ENCODE results near the gene DEFB126. TPM values are rescaled to one million over a fixed set of nuclear protein-coding genes. Genes with fewer than 3 reads are reported as not detected.

DEFB126 gene
- total RNA-seq, 2 experiments from 2014 or later, result not detected

GRCh38 chr20:164618-165017 lies 22.2 kb downstream of the DEFB126 start:
- intact Hi-C loops (cut with micrococcal nuclease), result no loop called here
- H3K4me3 Mint-ChIP-seq, result no peak overlapping the region
- no peaks in the 10 kb centered on the region for H3K36me3 Mint-ChIP-seq
- ChIA-PET POLR2A (no interaction called here), CTCF (no interaction called here)
- no peaks in the 10 kb centered on the region for H3K4me1 Mint-ChIP-seq (ENCODE audit: low read depth)
- H3K27me3 Mint-ChIP-seq, result peaks cover 12% of the 10 kb centered on the region
- no peaks in the 10 kb centered on the region for H3K9me3 Mint-ChIP-seq
- DNase-seq, result no peak
- H3K27ac Mint-ChIP-seq, result no peak overlapping the region

DNA sequence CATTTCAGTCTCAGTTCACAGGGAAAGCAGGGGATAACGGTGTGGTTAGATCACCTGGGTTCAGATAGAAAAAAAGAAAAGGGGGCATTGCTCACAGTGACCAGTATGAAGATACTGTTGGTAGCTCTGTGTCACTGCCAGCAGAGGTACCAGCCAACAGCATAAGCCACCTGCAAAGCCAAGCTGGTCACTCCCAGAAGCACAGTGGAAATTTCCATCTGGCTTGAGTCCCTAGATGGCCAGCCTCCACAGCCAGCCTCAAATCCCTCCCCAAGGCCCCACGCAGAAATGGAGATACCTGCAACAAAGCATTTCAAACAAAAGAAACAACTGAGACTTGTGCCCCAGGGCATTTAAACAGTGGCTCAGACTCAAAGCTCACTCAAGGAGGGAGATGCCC lies 26.5 kb downstream of the DEFB126 start:
- no peak for DNase-seq
- Mint-ChIP-seq H3K27ac (no peak overlapping the region), H3K4me3 (no peak overlapping the region), H3K27me3 (no peaks in the 10 kb centered on the region), H3K36me3 (no peaks in the 10 kb centered on the region), H3K4me1 (ENCODE audit: low read depth) (no peaks in the 10 kb centered on the region), H3K9me3 (no peaks in the 10 kb centered on the region)
- ChIA-PET POLR2A (no interaction called here), CTCF (no interaction called here)
- intact Hi-C loops (cut with micrococcal nuclease), result no loop called here

DNA sequence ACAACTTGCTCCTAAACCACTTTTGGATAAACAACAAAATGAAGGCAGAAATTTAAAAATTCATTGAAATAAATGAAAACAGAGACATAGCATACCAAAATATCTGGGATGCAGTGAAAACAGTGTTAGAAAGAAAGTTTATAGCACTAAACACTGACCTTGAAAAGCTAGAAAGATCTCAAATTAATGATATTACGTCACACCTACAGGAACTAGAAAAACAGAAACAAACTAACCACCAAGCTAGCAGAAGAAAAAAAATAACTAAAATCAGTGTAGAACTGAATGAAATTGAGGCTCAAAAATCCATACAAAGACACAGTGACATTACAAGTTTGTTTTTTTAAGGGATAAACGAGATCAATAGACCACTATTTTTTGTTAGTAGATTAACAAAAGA lies 41.9 kb downstream of the DEFB126 start:
- Mint-ChIP-seq H3K9me3 (peaks cover 14% of the 10 kb centered on the region), H3K27me3 (peaks cover 48% of the 10 kb centered on the region), H3K36me3 (no peaks in the 10 kb centered on the region), H3K4me3 (no peak overlapping the region), H3K27ac (no peak overlapping the region), H3K4me1 (ENCODE audit: low read depth) (no peaks in the 10 kb centered on the region)
- DNase-seq, result no peak
- ChIA-PET CTCF (no interaction called here), POLR2A (no interaction called here)
- intact Hi-C loops (cut with micrococcal nuclease), result no loop called here

DNA sequence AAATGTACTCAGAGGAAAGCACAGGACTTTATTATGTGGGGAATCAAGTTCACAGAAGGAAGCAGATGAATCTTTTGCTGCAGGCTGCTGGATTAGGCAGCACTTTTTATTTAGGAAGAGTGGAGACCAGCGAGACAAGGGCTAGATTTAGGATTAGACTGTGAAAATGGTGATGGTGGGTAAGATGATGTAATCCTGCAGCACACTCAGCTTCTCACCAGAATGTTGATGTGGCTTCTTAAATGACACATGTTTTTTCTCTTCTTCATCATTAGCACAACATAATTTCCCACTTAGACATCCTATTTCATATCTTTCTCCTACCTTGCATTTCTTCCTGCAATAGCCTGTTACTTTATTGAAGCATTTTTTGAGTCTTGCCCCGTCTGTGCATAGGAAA lies 45.3 kb downstream of the DEFB126 start:
- H3K4me1 Mint-ChIP-seq (ENCODE audit: low read depth), result no peaks in the 10 kb centered on the region

DNA sequence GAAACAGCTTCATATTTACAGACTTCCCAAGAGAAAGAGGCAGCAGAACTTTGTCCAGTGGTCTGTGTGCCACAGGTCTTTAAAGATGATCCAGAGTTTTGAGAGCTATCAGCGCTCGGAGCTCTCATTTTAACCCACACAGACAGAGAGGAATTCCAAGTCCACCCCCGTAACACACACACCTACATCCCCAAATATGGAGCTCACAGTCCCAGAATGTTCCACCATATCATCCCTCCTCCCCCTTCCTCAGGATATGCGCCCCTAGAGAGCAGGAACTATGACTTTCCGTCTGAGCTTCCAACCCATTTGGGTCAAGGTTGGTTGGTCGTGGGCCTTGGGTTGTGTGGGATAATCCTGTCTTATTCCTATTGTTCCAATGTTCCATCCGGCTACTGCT lies 47.2 kb downstream of the DEFB126 start, which contains the start of gene DEFB128:
Gene DEFB128 (minus strand): TSS at position 101 of the 400 bp plus-strand sequence. CDS start 88 bp downstream, at position 13.
- Mint-ChIP-seq H3K27me3 (peaks cover 27% of the 10 kb centered on the region), H3K9me3 (peaks cover 16% of the 10 kb centered on the region), H3K4me3 (no peak within 1 kb of the TSS), H3K27ac (no peak within 1 kb of the TSS), H3K36me3 (peaks cover 2% of the 10 kb centered on the region), H3K4me1 (ENCODE audit: low read depth) (no peaks in the 10 kb centered on the region)
- CTCF ChIA-PET, result no interaction called here
- no peak for DNase-seq
- intact Hi-C loops (cut with micrococcal nuclease), result no loop called here
- POLR2A ChIA-PET, result no interaction called here

More for the DNA sequence above, 45.3 kb downstream of the DEFB126 start:
- peaks cover 25% of the 10 kb centered on the region for H3K9me3 Mint-ChIP-seq
- intact Hi-C loops (cut with micrococcal nuclease), result no loop called here
- DNase-seq, result no peak
- ChIA-PET POLR2A (no interaction called here), CTCF (no interaction called here)
- peaks cover 42% of the 10 kb centered on the region for H3K27me3 Mint-ChIP-seq
- no peak overlapping the region for H3K4me3 Mint-ChIP-seq
- H3K27ac Mint-ChIP-seq, result no peak overlapping the region
- peaks cover 2% of the 10 kb centered on the region for H3K36me3 Mint-ChIP-seq

Other genes with a start within 250 kb of the DEFB126 start
- not detected for gene DEFB125, start 54.9 kb upstream of the DEFB126 start, total RNA-seq
- gene DEFB127, start 14.9 kb downstream of the DEFB126 start, total RNA-seq, result not detected
- not detected for gene DEFB128, start 47.1 kb downstream of the DEFB126 start, total RNA-seq
- not detected for gene DEFB129, start 84.7 kb downstream of the DEFB126 start, total RNA-seq
- not detected for gene DEFB132, start 115.1 kb downstream of the DEFB126 start, total RNA-seq
- 1 to 10 TPM; 5.4 to 6.4 TPM for gene C20orf96, start 148.2 kb downstream of the DEFB126 start, total RNA-seq
- gene ZCCHC3, start 155.0 kb downstream of the DEFB126 start, total RNA-seq, result 10 to 100 TPM; 15.2 to 15.9 TPM
- 1 to 10 TPM; 4.4 to 4.7 TPM for gene SOX12, start 183.0 kb downstream of the DEFB126 start, total RNA-seq
- 1 to 10 TPM; 9.5 to 9.7 TPM for gene NRSN2, start 204.5 kb downstream of the DEFB126 start, total RNA-seq
- 10 to 100 TPM; 42.6 to 43.5 TPM for gene TRIB3, start 238.2 kb downstream of the DEFB126 start, total RNA-seq